CD4-positive, alpha-beta T cell (primary cell): ENCODE results near the gene RTN4RL1. TPM values are rescaled to one million over a fixed set of nuclear protein-coding genes. Genes with fewer than 3 reads are reported as not detected.
A peak's percentile ranks its signal among the peaks of the same experiment; 100 is the strongest.

Experiments
- ATAC-seq: fragments of 200-7000 bp; cut with Tn5 transposase; one replicate; pipeline ENCODE4 v1.10.0; 2022; ENCODE audit warnings: mild to moderate bottlenecking; ENCODE audit not compliant: poor library complexity
- CTCF ChIA-PET: fragments of 350-600 bp; sonication (Branson Sonifier 250); formaldehyde crosslinking; loops from one replicate; lab custom pipeline; 2021; ENCODE audit warnings: antibody characterized with exemption, inconsistent platforms; lab: Charles Lee
- POLR2A ChIA-PET: fragments of 350-600 bp; sonication (Branson Sonifier 250); formaldehyde crosslinking; loops from one replicate; lab custom pipeline; 2021; ENCODE audit warnings: antibody characterized with exemption, inconsistent platforms; lab: Charles Lee
- DNase-seq, 14 experiments: peaks; one replicate each; pipeline ENCODE4 v3.0.0-alpha.2; 2013 to 2020; ENCODE audit warnings: mixed read lengths in 2 of 14
- H3K27ac ChIP-seq, 2 donors: one replicate each; pipeline versions ENCODE4 v1.5.1 to v1.7.0; 2013; ENCODE audit warnings: low read length in 2 of 2, low read depth in 1 of 2, mild to moderate bottlenecking in 1 of 2
- H3K27me3 ChIP-seq, 2 experiments: 1 replicate in 1 of 2; 2 replicates in 1 of 2; pipeline versions ENCODE4 v1.6.1 to v1.7.0; 2013; ENCODE audit warnings: low read length in 2 of 2, control low read depth in 1 of 2, mild to moderate bottlenecking in 1 of 2, moderate library complexity in 1 of 2; ENCODE audit not compliant: insufficient read depth in 2 of 2, control insufficient read depth in 1 of 2
- H3K36me3 ChIP-seq: one replicate; pipeline ENCODE4 v1.6.1; 2013; ENCODE audit warnings: low read length, control low read depth; ENCODE audit not compliant: insufficient read depth
- H3K4me1 ChIP-seq: one replicate; pipeline ENCODE4 v1.6.1; 2013; ENCODE audit warnings: low read length, control low read depth; ENCODE audit not compliant: insufficient read depth
- H3K4me3 ChIP-seq: one replicate; pipeline ENCODE4 v1.5.1; 2013; ENCODE audit warnings: mild to moderate bottlenecking, low read length, moderate library complexity
- H3K9me3 ChIP-seq, 2 experiments: 1 replicate in 1 of 2; 2 replicates in 1 of 2; pipeline versions ENCODE4 v1.6.1 to v1.7.0; 2013; ENCODE audit warnings: low read length in 2 of 2, mild to moderate bottlenecking in 2 of 2, control low read depth in 1 of 2, moderate library complexity in 1 of 2; ENCODE audit not compliant: control insufficient read depth in 1 of 2, insufficient read depth in 1 of 2
- H3K27ac Mint-ChIP-seq: one replicate; pipeline ENCODE4 v1.8.0; 2020; ENCODE audit warnings: mixed read lengths
- H3K27me3 Mint-ChIP-seq: one replicate; pipeline ENCODE4 v1.8.0; 2021; ENCODE audit warnings: mixed read lengths
- H3K36me3 Mint-ChIP-seq: one replicate; pipeline ENCODE4 v1.8.0; 2021; ENCODE audit warnings: low read depth, mixed read lengths
- H3K4me1 Mint-ChIP-seq: one replicate; pipeline ENCODE4 v1.8.0; 2021; ENCODE audit warnings: low read depth, mixed read lengths
- H3K4me3 Mint-ChIP-seq: one replicate; pipeline ENCODE4 v1.8.0; 2020; ENCODE audit warnings: mild to moderate bottlenecking, mixed read lengths
- H3K9me3 Mint-ChIP-seq: one replicate; pipeline ENCODE4 v1.8.0; 2020; ENCODE audit warnings: mixed read lengths
- CTCF ChIP-seq: fragments of 200-600 bp; IDR thresholded peaks from one replicate; pipeline ENCODE4 v1.8.0; 2022; ENCODE audit warnings: antibody characterized with exemption, mild to moderate bottlenecking
- intact Hi-C, 2 experiments: fragments of 100-400 bp; cut with DNase I in 1 of 2; cut with micrococcal nuclease in 1 of 2; formaldehyde crosslinking; loops; one replicate each; pipeline versions ENCODE4 v1.15.1 to v1.9.0; 2023 to 2025; cut with DNase I, micrococcal nuclease
- total RNA-seq, 174 experiments: library from RNA in 2 of 174; stranded (reverse) in 2 of 174; gene quantifications; one replicate each; pipeline ENCODE4 v1.2.3 and lab custom pipeline; 2021 to 2026

Gene RTN4RL1
- total RNA-seq, 2 experiments from 2014 or later: 0.06 to 0.11 TPM

GRCh38 chr17:2040219-2040827 is 15.2 kb upstream of the RTN4RL1 start:
- Mint-ChIP-seq H3K27ac (peak overlapping the region; percentile 86), H3K9me3 (no peaks in the 10 kb centered on the region), H3K27me3 (no peaks in the 10 kb centered on the region), H3K36me3 (peaks cover 55% of the 10 kb centered on the region), H3K4me3 (peak overlapping the region; percentile 71), H3K4me1 (peaks cover 23% of the 10 kb centered on the region)
- ChIA-PET POLR2A (interaction anchor here (1.0 to 1.2 kb wide), 3 partner anchors 10 to 356 kb away, joined by 3 to 6 read pairs (median 3); partner anchors contain the start of gene DPH1), CTCF (interaction anchor here (1.1 to 1.6 kb wide), 2 partner anchors 15 to 204 kb away, joined by 3 to 4 read pairs; partner anchors contain the start of gene RTN4RL1)
- Histone ChIP-seq H3K36me3 (peaks cover 57% of the 10 kb centered on the region), H3K27ac (no peak overlapping the region), H3K9me3 (no peaks in the 10 kb centered on the region), H3K4me3 (no peak overlapping the region), H3K4me1 (peaks cover 29% of the 10 kb centered on the region), H3K27me3 (no peaks in the 10 kb centered on the region)
- no peak for DNase-seq
- no peak for TF ChIP-seq CTCF
- intact Hi-C loops: loop anchor here (2.0 to 10.0 kb wide), 9 partner anchors 16 to 476 kb away; partner anchors contain the start of genes MNT (in 1 of the 2), PITPNA (in 1 of the 2), PRPF8 (in 1 of the 2) and RTN4RL1 (in 1 of the 2)
- no peak for ATAC-seq

- CTCF ChIA-PET: no interaction called here
- no peak overlapping the region for H3K4me3 Mint-ChIP-seq
- H3K36me3 ChIP-seq: peaks cover 47% of the 10 kb centered on the region
These were observed 12.0 kb upstream of the RTN4RL1 start for GRCh38 chr17:2037155-2037554.

More at GRCh38 chr17:2037155-2037554, 12.0 kb upstream of the RTN4RL1 start:
- intact Hi-C loops: no loop called here
- Mint-ChIP-seq H3K36me3 (peaks cover 52% of the 10 kb centered on the region), H3K4me1 (peaks cover 21% of the 10 kb centered on the region), H3K27me3 (no peaks in the 10 kb centered on the region), H3K27ac (no peak overlapping the region), H3K9me3 (no peaks in the 10 kb centered on the region)
- Histone ChIP-seq H3K27me3 (no peaks in the 10 kb centered on the region), H3K9me3 (no peaks in the 10 kb centered on the region), H3K4me3 (no peak overlapping the region), H3K27ac (no peak overlapping the region), H3K4me1 (peaks cover 18% of the 10 kb centered on the region)
- TF ChIP-seq CTCF: no peak
- DNase-seq (no peak), ATAC-seq (no peak)
- POLR2A ChIA-PET: no interaction called here
